Karpas-422 (cell line): Measurements from ENCODE around the gene LENG8. TPM values are rescaled to one million over a fixed set of nuclear protein-coding genes. Genes with fewer than 3 reads are reported as not detected.

Experiments used
- DNase-seq: peaks from one replicate; pipeline ENCODE4 v3.0.0-alpha.2; 2015
- H2AFZ ChIP-seq: fragments of 200-600 bp; sonication (generic); 2 replicates; pipeline ENCODE4 v1.6.1; 2014; ENCODE audit warnings: antibody characterized with exemption, low read length, mixed read lengths
- H3K27ac ChIP-seq: fragments of 200-600 bp; sonication (generic); 2 replicates; pipeline ENCODE4 v1.5.1; 2014; ENCODE audit warnings: mild to moderate bottlenecking, low read length, moderate library complexity
- H3K27me3 ChIP-seq: fragments of 200-600 bp; sonication (generic); 2 replicates; pipeline ENCODE4 v1.6.1; 2014; ENCODE audit warnings: low read length, mixed read lengths
- H3K36me3 ChIP-seq: fragments of 200-600 bp; sonication (generic); 2 replicates; pipeline ENCODE4 v1.6.1; 2014; ENCODE audit warnings: low read length, mixed read lengths; ENCODE audit not compliant: insufficient read depth
- H3K4me1 ChIP-seq: fragments of 200-600 bp; sonication (generic); 2 replicates; pipeline ENCODE4 v1.6.1; 2014; ENCODE audit warnings: mild to moderate bottlenecking, low read length, mixed read lengths
- H3K4me2 ChIP-seq: fragments of 200-600 bp; sonication (generic); 2 replicates; pipeline ENCODE4 v1.6.1; 2014; ENCODE audit warnings: low read length, low read depth, mild to moderate bottlenecking; ENCODE audit not compliant: poor library complexity, severe bottlenecking
- H3K4me3 ChIP-seq: fragments of 200-600 bp; sonication (generic); 2 replicates; pipeline ENCODE4 v1.5.1; 2014; ENCODE audit warnings: mild to moderate bottlenecking, antibody characterized with exemption, low read length, mixed read lengths
- H3K79me2 ChIP-seq: fragments of 200-600 bp; sonication (generic); 2 replicates; pipeline ENCODE4 v1.6.1; 2014; ENCODE audit warnings: mild to moderate bottlenecking, low read length, mixed read lengths
- H3K9ac ChIP-seq: fragments of 200-600 bp; sonication (generic); 2 replicates; pipeline ENCODE4 v1.6.0; 2014; ENCODE audit warnings: low read length
- H3K9me2 ChIP-seq: fragments of 200-600 bp; sonication (generic), shearing (Covaris generic); replicated peaks from 2 replicates; pipeline ENCODE4 v1.6.0; 2014; ENCODE audit warnings: mild to moderate bottlenecking, low read length, moderate library complexity; ENCODE audit not compliant: insufficient read depth
- H3K9me3 ChIP-seq: fragments of 300-700, 200-600 bp; sonication (generic); 2 replicates; pipeline ENCODE4 v1.6.1; 2014; ENCODE audit warnings: low read length, mixed read lengths
- H4K20me1 ChIP-seq: fragments of 200-600 bp; sonication (generic); 2 replicates; pipeline ENCODE4 v1.6.1; 2014; ENCODE audit warnings: mild to moderate bottlenecking, antibody characterized with exemption, low read length, low read depth; ENCODE audit not compliant: insufficient read depth
- total RNA-seq: library from RNA; depleted of rRNA; stranded (reverse); fragments of >200 nt; shearing (Covaris generic); gene quantifications from 2 replicates; pipeline ENCODE4 v1.2.3, GENCODE V29; 2014; ENCODE audit warnings: low replicate concordance

LENG8 gene
- total RNA-seq, 1 experiment from 2014 or later: 88.3 TPM

DNA sequence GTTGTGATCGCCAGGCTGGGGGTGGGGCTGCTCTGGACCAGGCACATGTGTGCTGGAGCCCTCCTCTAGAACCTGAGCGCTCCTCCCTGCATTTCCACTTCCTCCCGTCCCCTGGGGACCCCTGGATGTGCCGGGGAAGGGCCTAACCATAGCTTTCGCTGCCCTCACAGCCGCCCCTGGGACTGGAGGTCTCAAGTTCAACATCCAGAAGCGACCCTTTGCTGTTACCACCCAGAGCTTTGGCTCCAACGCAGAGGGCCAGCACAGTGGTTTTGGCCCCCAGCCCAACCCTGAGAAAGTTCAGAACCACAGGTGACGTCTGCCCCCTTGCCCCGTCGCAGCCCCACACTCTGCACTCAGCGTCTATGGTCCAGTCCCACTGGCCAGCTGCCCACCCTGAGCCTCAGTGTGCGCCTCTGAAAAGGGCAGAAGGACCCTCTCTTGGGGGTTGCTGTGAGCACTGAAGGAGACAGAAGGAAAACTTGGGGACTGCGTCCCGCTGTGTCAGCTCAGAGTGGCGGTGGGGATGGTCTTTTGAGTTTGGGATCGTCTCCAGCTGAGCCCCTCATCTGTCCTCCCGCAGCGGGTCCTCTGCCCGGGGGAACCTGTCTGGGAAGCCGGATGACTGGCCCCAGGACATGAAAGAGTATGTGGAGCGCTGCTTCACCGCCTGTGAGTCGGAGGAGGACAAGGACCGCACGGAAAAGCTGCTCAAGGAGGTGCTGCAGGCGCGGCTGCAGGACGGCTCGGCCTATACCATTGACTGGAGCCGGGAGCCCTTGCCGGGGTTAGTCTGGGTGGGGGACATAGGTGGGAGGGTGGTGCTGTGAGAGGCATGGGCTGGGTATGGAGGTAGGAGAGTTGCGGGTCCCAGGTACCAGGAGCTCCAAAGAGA, 6.0 kb downstream of the LENG8 start:
- Histone ChIP-seq H3K79me2 (peaks cover 42% of the 10 kb centered on the region), H3K4me1 (peaks cover 11% of the 10 kb centered on the region), H3K27me3 (no peaks in the 10 kb centered on the region), H3K9ac (no peak overlapping the region), H3K9me2 (no peaks in the 10 kb centered on the region), H4K20me1 (peaks cover 77% of the 10 kb centered on the region), H3K9me3 (no peaks in the 10 kb centered on the region), H3K4me3 (no peak overlapping the region), H3K27ac (no peak overlapping the region), H2AFZ (no peak overlapping the region), H3K36me3 (peaks cover 72% of the 10 kb centered on the region), H3K4me2 (no peak overlapping the region)
- DNase-seq: no peak

DNA sequence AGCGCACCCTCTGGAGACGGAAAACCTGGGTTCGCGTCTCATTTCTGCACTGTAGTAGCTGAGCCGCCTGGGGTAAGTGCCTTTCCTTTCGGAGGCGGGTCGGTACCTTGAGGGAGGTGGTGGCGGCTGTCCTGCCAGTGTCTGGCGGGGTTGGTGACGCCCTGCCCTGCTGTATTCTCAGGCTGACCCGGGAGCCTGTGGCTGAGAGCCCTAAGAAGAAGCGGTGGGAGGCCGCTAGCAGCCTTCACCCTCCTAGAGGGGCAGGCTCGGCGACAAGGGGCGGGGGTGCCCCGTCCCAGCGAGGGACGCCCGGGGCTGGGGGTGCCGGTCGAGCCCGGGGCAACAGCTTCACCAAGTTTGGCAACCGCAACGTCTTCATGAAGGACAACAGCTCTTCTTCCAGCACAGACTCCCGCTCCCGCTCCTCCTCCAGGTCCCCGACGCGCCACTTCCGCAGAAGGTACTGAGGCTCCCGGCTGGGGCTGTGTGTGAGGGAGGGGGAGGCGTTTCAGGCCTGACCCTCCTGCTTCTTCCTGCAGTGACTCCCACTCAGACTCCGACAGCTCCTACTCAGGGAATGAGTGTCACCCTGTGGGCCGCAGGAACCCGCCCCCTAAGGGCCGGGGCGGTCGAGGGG, 6.9 kb downstream of the LENG8 start:
- H3K4me1 ChIP-seq: peaks cover 2% of the 10 kb centered on the region
- no peaks in the 10 kb centered on the region for H3K9me3 ChIP-seq
- H3K4me2 ChIP-seq: no peak overlapping the region
- peaks cover 68% of the 10 kb centered on the region for H4K20me1 ChIP-seq
- DNase-seq: no peak
- H3K79me2 ChIP-seq: peaks cover 33% of the 10 kb centered on the region
- H3K27me3 ChIP-seq: no peaks in the 10 kb centered on the region
- no peak overlapping the region for H3K9ac ChIP-seq
- H3K27ac ChIP-seq: no peak overlapping the region
- H3K36me3 ChIP-seq: peaks cover 73% of the 10 kb centered on the region
- H3K4me3 ChIP-seq: no peak overlapping the region
- H3K9me2 ChIP-seq: no peaks in the 10 kb centered on the region
- H2AFZ ChIP-seq: no peak overlapping the region

DNA sequence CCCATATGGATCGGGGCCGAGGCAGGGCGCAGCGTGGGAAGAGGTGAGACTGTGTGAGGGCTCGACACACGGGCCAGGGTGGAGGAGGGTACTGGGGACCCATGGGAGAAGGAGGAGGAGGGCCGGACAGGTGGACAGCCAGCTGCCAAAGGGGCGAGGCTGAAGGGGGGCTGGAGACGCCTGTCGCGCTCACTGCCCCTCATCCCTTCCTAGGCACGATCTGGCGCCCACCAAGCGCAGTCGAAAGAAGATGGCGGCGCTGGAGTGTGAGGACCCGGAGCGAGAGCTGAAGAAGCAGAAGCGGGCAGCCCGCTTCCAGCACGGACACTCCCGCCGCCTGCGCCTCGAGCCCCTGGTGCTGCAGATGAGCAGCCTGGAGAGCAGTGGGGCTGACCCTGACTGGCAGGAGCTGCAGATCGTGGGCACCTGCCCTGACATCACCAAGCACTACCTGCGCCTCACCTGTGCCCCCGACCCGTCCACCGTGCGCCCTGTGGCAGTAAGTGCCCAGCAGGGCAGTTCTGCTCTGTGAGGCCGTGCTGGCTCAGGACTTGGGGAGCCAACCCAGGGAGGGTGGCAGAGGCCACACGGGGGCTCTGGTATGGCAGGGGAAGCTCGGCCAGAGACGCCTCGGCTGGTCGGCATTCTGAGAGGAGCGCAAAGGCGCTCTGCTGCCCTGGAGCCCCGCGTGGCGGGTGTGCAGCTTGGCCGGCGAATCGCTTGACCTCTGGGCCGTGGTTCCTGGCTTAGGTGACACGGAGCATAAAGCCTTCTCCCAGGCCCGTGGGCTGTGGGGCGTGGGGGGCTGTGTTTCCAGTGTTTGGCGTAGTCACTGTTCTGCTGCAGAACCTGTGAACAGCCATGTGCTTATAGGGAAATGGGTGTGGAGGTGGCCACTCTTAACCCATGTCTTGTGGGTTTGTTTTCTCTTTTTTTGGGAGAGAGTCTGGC, 7.7 kb downstream of the LENG8 start:
- no peak overlapping the region for H3K4me2 ChIP-seq
- H2AFZ ChIP-seq: no peak overlapping the region
- H3K9me2 ChIP-seq: no peaks in the 10 kb centered on the region
- no peaks in the 10 kb centered on the region; the same call in 1 of the 2 replicates for H3K4me1 ChIP-seq
- no peak for DNase-seq
- no peak overlapping the region for H3K4me3 ChIP-seq
- peaks cover 70% of the 10 kb centered on the region for H3K36me3 ChIP-seq
- H3K27ac ChIP-seq: no peak overlapping the region
- peaks cover 25% of the 10 kb centered on the region for H3K79me2 ChIP-seq
- no peak overlapping the region for H3K9ac ChIP-seq
- no peaks in the 10 kb centered on the region for H3K9me3 ChIP-seq
- H3K27me3 ChIP-seq: no peaks in the 10 kb centered on the region
- peaks cover 60% of the 10 kb centered on the region for H4K20me1 ChIP-seq

DNA sequence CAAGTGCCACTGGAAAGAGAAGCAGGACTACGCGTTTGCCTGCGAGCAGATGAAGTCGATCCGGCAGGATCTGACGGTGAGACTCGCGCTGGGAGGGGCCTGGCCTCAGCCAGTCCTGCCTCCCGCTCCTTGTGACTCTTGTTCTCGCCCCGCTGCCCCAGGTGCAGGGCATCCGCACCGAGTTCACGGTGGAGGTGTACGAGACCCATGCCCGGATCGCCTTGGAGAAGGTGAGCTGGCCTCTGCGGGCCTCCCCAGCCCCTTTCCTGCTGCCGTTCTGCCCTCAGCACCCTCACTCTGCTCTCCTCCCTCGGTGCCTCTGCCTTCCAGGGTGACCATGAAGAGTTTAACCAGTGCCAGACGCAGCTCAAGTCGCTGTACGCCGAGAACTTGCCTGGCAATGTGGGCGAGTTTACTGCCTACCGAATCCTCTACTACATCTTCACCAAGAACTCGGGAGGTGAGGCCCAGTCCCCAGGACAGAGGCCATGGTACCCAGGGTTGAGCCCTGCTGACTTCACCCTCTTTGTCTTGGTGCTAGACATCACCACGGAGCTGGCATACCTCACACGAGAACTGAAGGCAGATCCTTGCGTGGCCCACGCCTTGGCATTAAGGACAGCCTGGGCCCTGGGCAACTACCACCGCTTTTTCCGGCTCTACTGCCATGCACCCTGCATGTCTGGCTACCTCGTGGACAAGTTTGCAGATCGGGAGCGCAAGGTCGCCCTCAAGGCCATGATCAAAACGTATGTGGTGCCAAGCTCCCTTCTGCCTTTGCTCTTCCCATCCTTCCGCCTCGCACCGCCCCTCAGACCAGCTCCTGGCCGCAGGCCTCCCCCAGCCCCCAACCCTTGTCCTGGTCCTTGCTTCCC, 9.0 kb downstream of the LENG8 start:
- H3K36me3 ChIP-seq: peaks cover 68% of the 10 kb centered on the region
- H3K79me2 ChIP-seq: peaks cover 12% of the 10 kb centered on the region
- no peak overlapping the region for H2AFZ ChIP-seq
- no peak overlapping the region for H3K4me3 ChIP-seq
- H3K27me3 ChIP-seq: no peaks in the 10 kb centered on the region
- peaks cover 51% of the 10 kb centered on the region for H4K20me1 ChIP-seq
- no peak overlapping the region for H3K4me2 ChIP-seq
- no peak overlapping the region for H3K9ac ChIP-seq
- no peak for DNase-seq
- H3K9me2 ChIP-seq: no peaks in the 10 kb centered on the region
- H3K4me1 ChIP-seq: peaks cover 13% of the 10 kb centered on the region
- no peaks in the 10 kb centered on the region; the same call in 1 of the 2 replicates for H3K9me3 ChIP-seq
- H3K27ac ChIP-seq: no peak overlapping the region

DNA sequence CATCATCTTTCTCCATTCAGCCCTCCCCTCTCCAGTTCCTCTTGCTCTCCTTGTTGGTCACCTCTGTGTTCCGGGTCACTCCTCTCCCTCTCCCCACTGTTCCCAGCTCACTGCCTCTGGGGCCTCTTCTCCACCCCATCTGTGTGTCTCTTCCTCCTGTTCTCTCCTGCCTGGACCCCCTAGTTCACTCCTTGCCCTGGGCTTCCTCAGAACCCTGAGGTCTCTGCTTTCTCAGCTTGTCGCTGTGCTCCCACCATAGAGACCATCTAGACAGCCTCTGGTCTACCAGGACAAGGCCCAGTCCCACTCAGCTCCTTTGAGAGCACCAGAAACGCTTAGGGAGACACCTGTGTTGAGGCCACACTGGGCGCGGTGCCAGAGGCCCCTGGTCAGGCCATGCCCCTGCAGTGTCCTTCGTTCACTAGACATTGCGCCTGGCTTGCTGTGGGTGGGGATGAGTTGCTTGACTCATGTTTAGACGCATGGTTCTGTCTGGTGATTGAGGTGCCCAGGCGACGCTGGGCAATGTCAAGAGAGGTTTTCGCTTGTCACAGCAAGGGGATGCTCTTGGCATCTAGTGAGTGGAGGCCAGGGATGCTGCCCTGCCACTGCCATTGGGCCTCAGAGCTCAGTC, 9.8 kb downstream of the LENG8 start:
- Histone ChIP-seq H3K4me2 (no peak overlapping the region), H2AFZ (no peak overlapping the region), H3K27me3 (no peaks in the 10 kb centered on the region), H3K9me2 (no peaks in the 10 kb centered on the region), H3K4me1 (peaks cover 19% of the 10 kb centered on the region), H3K4me3 (no peak overlapping the region), H4K20me1 (peaks cover 44% of the 10 kb centered on the region), H3K9me3 (no peaks in the 10 kb centered on the region; the same call in 1 of the 2 replicates), H3K27ac (no peak overlapping the region), H3K9ac (no peak overlapping the region), H3K79me2 (peaks cover 4% of the 10 kb centered on the region), H3K36me3 (peaks cover 62% of the 10 kb centered on the region)
- no peak for DNase-seq

DNA sequence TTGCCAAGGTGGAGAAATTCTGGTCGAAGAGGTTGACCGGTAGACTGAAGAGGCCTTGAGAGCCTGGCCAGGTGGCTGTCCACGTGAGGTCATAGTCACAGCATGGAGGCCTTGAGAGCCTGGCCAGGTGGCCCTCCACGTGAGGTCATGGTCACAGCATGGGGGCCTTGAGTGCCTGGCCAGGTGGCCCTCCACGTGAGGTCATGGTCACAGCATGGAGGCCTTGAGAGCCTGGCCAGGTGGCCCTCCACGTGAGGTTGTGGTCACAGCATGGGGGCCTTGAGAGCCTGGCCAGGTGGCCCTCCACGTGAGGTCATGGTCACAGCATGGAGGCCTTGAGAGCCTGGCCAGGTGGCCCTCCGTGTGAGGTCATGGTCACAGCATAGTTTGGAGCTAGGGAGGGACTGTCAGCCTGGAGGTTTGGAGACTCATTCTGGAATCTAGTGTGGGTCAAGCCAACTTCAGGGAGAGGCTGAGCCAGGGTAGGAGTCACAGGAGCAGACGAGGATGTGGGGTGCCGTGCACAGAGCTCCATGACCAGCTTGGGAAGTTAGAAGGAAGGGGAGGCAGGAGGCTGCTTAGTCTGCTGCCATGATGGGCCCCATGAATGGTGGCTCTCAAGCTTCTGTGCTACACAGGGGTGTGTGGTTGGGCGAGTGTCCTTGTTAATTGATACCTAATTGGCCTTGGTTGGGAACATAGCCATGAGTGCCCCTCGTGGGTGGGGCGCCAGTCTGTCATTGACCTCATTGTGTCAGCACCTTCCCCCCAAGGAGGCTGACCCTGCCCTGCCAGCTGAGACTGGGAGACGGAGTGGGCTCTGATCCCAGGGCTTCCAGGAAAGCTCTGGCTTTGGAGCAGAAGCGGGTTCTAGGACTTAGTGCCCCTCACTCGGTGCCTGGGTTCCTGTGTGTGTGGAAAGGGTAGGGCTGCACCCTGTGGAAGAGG, 10.6 kb downstream of the LENG8 start:
- no peaks in the 10 kb centered on the region for H3K9me2 ChIP-seq
- no peaks in the 10 kb centered on the region; the same call in 1 of the 2 replicates for H3K9me3 ChIP-seq
- H3K27ac ChIP-seq: no peak overlapping the region
- no peak overlapping the region for H3K4me3 ChIP-seq
- H3K79me2 ChIP-seq: no peaks in the 10 kb centered on the region
- peaks cover 26% of the 10 kb centered on the region for H3K4me1 ChIP-seq
- peaks cover 36% of the 10 kb centered on the region for H4K20me1 ChIP-seq
- no peak overlapping the region for H3K9ac ChIP-seq
- H3K36me3 ChIP-seq: peaks cover 54% of the 10 kb centered on the region
- H3K4me2 ChIP-seq: no peak overlapping the region
- no peak overlapping the region for H2AFZ ChIP-seq
- no peaks in the 10 kb centered on the region for H3K27me3 ChIP-seq
- no peak for DNase-seq
